Measurements from ENCODE around the gene CROCC2. TPM values are rescaled to one million over a fixed set of nuclear protein-coding genes. Genes with fewer than 3 reads are reported as not detected.

CROCC2 gene
- polyA plus RNA-seq, 3 donors, result 0.04 TPM; not detected in 2

GRCh38 chr2:240904216-240905175 is 1.6 kb upstream of the CROCC2 start:
- DNase-seq (ENCODE audit: low read depth in 3 of 3, low spot score in 2 of 3), result no peak

DNA sequence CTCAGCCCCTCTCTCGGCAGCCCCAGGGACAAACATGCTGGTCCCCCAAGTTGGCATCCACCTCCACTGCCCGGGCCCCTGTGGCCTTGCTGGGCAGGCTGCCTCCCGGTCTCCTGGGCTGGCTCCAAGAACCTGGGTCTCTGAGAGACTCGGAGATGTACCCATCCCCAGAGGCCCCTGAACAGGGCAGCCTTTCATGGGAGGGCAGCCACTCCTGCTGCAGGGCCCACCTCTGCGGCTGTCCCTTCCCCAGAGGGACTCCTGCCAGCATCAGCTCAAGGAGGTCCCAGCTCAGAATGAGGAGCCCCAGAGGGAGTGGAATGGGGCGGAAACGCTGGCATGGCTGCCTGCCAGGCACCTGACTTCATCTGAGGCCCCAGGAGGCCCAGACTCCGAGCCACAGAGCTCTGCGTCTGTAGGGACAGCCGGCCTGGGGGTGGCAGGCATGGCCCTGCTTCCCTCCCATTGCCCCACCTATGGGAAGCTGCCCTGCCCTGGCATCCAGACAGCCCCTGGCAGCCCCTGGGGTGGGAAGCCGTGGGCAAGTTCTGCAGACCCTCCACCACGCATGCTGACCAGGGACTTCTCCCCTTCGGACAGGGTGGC is 857 bp upstream of the CROCC2 start:
- no peak for DNase-seq (ENCODE audit: low read depth in 3 of 3, low spot score in 2 of 3)

DNA sequence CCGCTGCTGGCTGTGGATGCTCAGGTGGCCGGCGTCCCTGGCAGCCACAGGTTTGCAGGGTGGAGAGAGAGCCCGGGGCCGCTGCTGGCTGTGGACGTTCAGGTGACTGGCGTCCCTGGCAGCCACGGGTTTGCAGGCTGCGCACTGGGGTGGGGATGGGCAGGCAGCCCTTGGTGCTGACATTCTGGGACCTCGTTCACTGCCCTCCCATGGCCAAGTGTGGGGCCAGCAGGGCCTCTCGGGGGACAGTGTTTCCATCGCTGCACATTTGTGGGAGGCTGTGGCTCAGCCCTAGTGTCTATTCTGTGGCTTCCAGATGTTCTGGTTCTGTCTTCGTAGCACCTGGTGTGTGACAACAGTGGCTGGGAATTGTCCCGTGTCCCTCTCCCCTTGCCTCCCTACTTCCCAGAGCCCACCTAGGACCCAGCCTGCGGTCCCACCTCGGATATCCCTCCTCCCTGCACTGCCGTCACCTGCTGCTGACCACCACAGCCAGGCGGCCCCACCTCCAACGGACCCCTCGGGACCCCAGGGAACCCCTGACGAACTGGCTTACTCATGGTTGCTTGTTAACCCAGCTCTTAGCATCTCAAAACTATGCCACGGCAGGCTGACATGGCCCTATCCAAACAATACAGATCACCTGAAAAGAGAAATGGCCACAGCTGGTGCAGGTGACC is 915 bp downstream of the CROCC2 start:
- no peak for DNase-seq (ENCODE audit: low read depth in 3 of 3, low spot score in 2 of 3)

GRCh38 chr2:240909216-240909974 is 3.3 kb downstream of the CROCC2 start:
- no peak for DNase-seq (ENCODE audit: low read depth in 3 of 3, low spot score in 2 of 3)

GRCh38 chr2:240911641-240912265 is 5.6 kb downstream of the CROCC2 start:
- DNase-seq (ENCODE audit: low read depth in 3 of 3, low spot score in 2 of 3), result no peak

- DNase-seq (ENCODE audit: low read depth in 3 of 3, low spot score in 2 of 3), result no peak
Measured at GRCh38 chr2:240912878-240913809, 7.0 kb downstream of the CROCC2 start.

- no peak for DNase-seq (ENCODE audit: low read depth in 3 of 3, low spot score in 2 of 3)
Measured at GRCh38 chr2:240913810-240914644, 7.9 kb downstream of the CROCC2 start.

GRCh38 chr2:240914645-240915525 is 8.7 kb downstream of the CROCC2 start:
- DNase-seq (ENCODE audit: low read depth in 3 of 3, low spot score in 2 of 3), result no peak

DNA sequence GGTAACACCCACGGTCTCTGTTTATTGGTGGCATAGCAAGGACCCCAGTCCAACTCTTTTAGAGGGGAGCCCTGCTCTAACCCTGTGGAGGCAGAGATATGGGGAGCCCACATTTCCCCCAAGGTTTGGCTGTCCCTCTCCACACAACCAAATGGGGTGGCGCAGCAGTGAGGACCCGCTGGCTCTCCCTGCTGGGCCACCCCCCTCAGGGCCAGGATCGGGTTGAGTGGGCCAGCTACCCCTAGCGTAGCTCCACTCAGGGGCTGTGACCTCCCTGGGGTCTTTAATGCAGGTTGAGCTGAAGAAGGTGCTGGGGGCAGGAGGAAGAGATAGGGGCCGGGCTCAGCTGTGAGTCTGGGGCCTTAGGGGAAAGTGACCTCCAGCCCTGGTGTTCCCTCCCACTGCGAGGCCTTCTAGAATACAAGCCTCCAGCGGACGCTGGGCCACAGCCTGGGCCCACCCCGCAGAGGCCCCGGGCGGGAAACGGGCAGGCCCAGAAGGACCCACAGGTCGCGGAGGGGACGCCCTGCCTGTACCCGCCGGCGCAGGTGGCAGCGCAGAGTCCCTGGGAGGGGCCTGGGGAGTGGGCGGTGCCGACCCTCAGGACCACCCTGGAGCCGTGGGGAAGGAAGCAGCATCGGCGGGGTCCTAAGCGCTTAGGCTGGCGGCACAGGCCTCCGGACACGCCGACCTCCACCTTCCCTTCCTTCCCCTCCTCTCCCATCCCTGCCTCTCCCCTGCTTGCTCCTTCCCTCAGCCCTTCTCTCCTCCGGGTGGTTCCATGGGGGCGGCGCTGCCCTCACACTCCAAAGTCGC is 9.6 kb downstream of the CROCC2 start:
- no peak for DNase-seq (ENCODE audit: low read depth in 3 of 3, low spot score in 2 of 3)

DNA sequence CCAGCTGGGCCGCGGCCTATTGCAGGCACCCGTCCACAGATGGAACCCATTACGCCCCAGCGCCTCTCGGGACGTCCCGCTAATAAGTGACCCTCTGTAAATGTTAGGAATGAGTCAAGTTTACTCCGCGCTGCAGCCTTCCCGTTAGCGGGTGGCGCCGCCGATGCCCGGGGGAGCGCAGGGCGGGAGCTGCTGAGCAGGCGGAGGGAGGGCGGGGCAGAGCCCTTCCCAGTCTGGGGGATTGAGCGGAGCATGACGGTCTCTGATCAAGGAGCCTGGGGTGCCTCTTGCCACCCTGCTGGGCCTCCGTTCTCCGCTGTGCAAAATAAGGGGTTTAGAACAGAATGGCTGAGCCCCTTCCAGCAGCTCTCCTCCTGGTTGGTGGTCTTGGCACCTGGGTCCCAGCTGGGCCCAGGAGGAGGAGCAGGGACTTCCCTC is 10.5 kb downstream of the CROCC2 start:
- no peak for DNase-seq (ENCODE audit: low read depth in 3 of 3, low spot score in 2 of 3)

- DNase-seq (ENCODE audit: low read depth in 3 of 3, low spot score in 2 of 3), result no peak
Measured at GRCh38 chr2:240917009-240917683, 11.0 kb downstream of the CROCC2 start.

DNA sequence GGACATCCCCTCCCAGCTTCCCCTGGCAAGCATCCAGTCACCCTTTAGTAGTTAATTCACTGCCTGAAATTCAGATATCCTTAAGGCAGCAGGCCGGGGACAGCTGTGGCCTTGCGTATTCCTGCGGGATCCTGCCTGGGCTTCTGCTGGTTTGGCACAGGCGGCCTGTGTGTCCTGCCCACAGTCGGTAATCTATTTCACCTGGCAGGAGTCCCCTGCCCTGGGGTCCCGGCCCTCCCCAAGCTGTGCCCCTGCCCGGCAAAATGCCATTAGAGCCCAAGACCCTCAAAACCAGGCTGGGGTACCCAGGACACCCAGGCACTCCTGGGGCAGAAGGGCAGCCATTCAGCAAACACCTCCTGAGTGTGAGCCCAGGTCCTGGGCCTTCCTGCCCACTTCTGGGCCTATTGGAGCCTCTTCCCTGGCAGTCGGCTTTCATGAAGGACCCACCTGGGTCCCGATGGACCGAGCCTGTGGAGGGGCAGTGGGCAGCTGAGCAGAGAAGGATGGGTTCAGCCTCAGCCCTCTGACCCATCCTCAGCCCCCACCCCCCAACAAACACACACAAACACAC is 11.6 kb downstream of the CROCC2 start:
- DNase-seq (ENCODE audit: low read depth in 3 of 3, low spot score in 2 of 3), result no peak

- no peak for DNase-seq (ENCODE audit: low read depth in 3 of 3, low spot score in 2 of 3)
Measured at GRCh38 chr2:240918258-240919091, 12.3 kb downstream of the CROCC2 start.

DNA sequence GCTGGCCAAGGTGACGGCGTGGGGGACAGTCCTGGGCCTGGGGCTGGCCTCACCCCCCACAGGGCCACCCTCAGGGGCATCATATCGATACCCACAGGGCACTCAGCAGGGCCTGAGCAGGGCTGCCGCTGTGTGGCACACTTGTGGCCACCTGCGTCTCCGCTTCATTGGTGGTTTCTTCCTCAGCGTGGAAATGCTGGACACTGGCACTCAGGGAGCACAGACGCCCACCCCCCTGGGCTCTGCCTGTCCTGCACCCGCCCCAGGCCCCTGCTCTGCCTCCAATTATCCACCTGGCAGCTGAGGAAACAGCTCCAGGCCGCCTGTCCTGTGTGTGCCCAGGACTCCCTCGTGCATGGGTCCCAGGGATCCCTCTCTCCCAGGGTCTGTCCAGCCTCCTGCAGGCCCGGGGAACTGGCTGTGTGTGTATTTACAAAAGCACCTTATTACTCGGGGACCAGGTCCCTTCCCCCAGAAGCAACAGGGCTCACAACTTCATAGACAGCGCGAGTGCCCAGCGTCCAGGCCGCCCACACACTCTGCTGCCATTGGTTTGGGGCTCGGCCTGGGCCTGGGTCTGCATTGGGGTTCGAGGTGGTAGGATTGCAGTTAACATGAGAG is 13.1 kb downstream of the CROCC2 start:
- no peak for DNase-seq (ENCODE audit: low read depth in 3 of 3, low spot score in 2 of 3)

Data from right renal cortex interstitium (tissue), 3 donors.